ENCODE data around the gene CALCOCO1. TPM values are rescaled to one million over a fixed set of nuclear protein-coding genes. Genes with fewer than 3 reads are reported as not detected.

The CALCOCO1 gene
- total RNA-seq, 4 donors from 2014 or later = 118 to 186 (median 168) TPM

- 65 to 73% methylated on average over 3 to 4 of the region's 4 CpGs for WGBS, 2 donors (ENCODE audit: low coverage in 1 of 2)
Observed at GRCh38 chr12:53755451-53755891, 28.2 kb upstream of the CALCOCO1 start.

DNA sequence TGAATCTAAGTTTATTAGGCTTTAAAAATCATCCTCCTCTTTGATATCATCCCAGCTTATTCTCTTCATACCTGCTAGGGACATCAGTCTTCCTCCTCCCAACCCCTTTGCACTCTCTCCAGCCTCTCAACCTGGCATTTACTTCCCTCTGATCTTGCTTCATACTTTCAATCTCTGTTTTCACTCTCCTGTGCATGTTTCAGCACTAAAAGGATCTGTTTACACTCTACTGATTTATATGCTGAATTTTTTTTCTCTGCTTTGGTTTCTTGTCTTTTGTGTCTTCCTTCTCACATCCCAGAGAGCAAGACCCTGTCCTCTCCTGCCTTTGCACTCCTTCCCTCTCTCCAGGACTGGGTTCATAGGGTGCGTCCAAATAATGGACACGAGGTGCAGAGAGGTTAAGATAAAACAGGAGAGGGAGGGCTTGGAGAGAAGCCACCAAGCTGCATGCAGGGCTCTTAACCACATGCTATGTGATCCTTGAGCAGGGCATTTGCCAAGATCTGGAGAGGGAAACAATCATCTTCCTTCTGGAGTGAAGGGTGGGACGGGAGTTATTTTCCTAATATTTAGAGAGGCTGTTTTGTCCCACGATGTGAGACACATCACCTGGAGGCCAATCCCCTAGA is 27.5 kb upstream of the CALCOCO1 start:
- 0 to 14% methylated on average over 2 to 4 of the region's 4 CpGs for WGBS, 2 donors (ENCODE audit: low coverage in 1 of 2)
- Histone ChIP-seq H3K36me3 (no peaks in the 10 kb centered on the region), H3K9me3 (no peaks in the 10 kb centered on the region), H3K27ac (peak overlapping the region in 1 of 4 donors; percentile 41), H3K27me3 (peaks cover 95% of the 10 kb centered on the region), H3K4me1 (peaks cover 12 to 26% (median 18%) of the 10 kb centered on the region in 4 donors), H3K4me3 (no peak overlapping the region)
- in situ Hi-C loops (cut with MboI; ENCODE audit: low pct_ligation_motif_present in 1 of 4, low pct_unique_long_range_greater_than_20kb in 1 of 4, low sequenced_read_pairs in 3 of 4) = loop anchor here in 1 of 4 donors (25.0 kb wide), 1 partner anchor 433 kb away; the partner anchor contains the start of gene SMUG1
- no peak for DNase-seq
- intact Hi-C loops (cut with DNase I; ENCODE audit: low total_unique reads) = no loop called here
- no peak for TF ChIP-seq POLR2A (IDR thresholded peaks at IDR 0.05)
- no peak for TF ChIP-seq EP300 (IDR thresholded peaks at IDR 0.05; ENCODE audit: low read depth)
- peak in 1 of 3 donors; percentile 46 for TF ChIP-seq POLR2AphosphoS5 (IDR thresholded peaks at IDR 0.05)

More at GRCh38 chr12:53755451-53755891, 28.2 kb upstream of the CALCOCO1 start:
- in situ Hi-C loops (cut with MboI; ENCODE audit: low pct_ligation_motif_present in 1 of 4, low pct_unique_long_range_greater_than_20kb in 1 of 4, low sequenced_read_pairs in 3 of 4) = loop anchor here in 1 of 4 donors (25.0 kb wide), 1 partner anchor 432 kb away; the partner anchor contains the start of gene SMUG1
- Histone ChIP-seq H3K9me3 (no peaks in the 10 kb centered on the region), H3K36me3 (no peaks in the 10 kb centered on the region), H3K4me3 (no peak overlapping the region), H3K27ac (no peak overlapping the region), H3K27me3 (peaks cover 95% of the 10 kb centered on the region), H3K4me1 (peaks cover 12 to 26% (median 18%) of the 10 kb centered on the region in 4 donors)
- no peak for TF ChIP-seq EP300 (IDR thresholded peaks at IDR 0.05; ENCODE audit: low read depth)
- TF ChIP-seq POLR2A (IDR thresholded peaks at IDR 0.05) = no peak
- TF ChIP-seq, protein P1, sequence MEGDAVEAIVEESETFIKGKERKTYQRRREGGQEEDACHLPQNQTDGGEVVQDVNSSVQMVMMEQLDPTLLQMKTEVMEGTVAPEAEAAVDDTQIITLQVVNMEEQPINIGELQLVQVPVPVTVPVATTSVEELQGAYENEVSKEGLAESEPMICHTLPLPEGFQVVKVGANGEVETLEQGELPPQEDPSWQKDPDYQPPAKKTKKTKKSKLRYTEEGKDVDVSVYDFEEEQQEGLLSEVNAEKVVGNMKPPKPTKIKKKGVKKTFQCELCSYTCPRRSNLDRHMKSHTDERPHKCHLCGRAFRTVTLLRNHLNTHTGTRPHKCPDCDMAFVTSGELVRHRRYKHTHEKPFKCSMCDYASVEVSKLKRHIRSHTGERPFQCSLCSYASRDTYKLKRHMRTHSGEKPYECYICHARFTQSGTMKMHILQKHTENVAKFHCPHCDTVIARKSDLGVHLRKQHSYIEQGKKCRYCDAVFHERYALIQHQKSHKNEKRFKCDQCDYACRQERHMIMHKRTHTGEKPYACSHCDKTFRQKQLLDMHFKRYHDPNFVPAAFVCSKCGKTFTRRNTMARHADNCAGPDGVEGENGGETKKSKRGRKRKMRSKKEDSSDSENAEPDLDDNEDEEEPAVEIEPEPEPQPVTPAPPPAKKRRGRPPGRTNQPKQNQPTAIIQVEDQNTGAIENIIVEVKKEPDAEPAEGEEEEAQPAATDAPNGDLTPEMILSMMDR (IDR thresholded peaks at IDR 0.05) = no peak
- TF ChIP-seq POLR2AphosphoS5 (IDR thresholded peaks at IDR 0.05) = no peak
- DNase-seq = no peak
- intact Hi-C loops (cut with DNase I; ENCODE audit: low total_unique reads) = no loop called here

DNA sequence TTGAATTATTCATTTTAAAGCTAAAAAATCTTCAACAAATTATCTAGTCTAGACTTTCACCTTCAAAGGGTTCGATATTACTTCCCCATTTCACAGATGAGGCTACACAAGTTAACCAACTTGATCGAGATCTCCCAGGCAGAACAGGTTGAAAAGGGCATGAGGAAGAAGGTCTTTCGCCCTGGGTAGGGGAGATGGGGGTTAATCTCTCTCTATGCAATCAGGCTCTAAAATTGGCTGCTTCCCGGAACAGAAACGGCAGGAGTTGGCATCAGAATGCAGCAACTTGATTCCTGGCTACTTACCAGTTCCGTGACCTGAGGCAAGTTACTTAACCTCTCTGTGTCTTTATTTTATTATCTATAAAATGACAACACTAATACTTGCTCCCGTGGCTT is 26.9 kb upstream of the CALCOCO1 start:
- TF ChIP-seq EP300 (IDR thresholded peaks at IDR 0.05; ENCODE audit: low read depth) (no peak), POLR2A (IDR thresholded peaks at IDR 0.05) (no peak), POLR2AphosphoS5 (IDR thresholded peaks at IDR 0.05) (no peak)
- TF ChIP-seq, protein P1 (IDR thresholded peaks at IDR 0.05) = no peak
- H3K27ac ChIP-seq = peak overlapping the region in 1 of 4 donors; percentile 41

GRCh38 chr12:53752621-53753020 is 25.4 kb upstream of the CALCOCO1 start:
- 88% methylated on average over 3 of the region's 3 CpGs; no CpG with 5 or more reads in 1 of the 2 donors for WGBS, 2 donors (ENCODE audit: low coverage in 1 of 2)
- in situ Hi-C loops (cut with MboI; ENCODE audit: low pct_ligation_motif_present in 1 of 4, low pct_unique_long_range_greater_than_20kb in 1 of 4, low sequenced_read_pairs in 3 of 4) (loop anchor here in 1 of 4 donors (25.0 kb wide), 1 partner anchor 435 kb away; the partner anchor contains the start of gene SMUG1), intact Hi-C loops (cut with DNase I; ENCODE audit: low total_unique reads) (no loop called here)
- DNase-seq = no peak
- Histone ChIP-seq H3K36me3 (no peaks in the 10 kb centered on the region), H3K4me1 (peaks cover 12 to 26% (median 18%) of the 10 kb centered on the region in 4 donors), H3K27me3 (peaks cover 95% of the 10 kb centered on the region), H3K9me3 (no peaks in the 10 kb centered on the region), H3K4me3 (no peak overlapping the region), H3K27ac (no peak overlapping the region)
- TF ChIP-seq EP300 (IDR thresholded peaks at IDR 0.05; ENCODE audit: low read depth) (no peak), POLR2AphosphoS5 (IDR thresholded peaks at IDR 0.05) (no peak), POLR2A (IDR thresholded peaks at IDR 0.05) (no peak)
- TF ChIP-seq, protein P1 (IDR thresholded peaks at IDR 0.05) = no peak

More for the DNA sequence above, 26.9 kb upstream of the CALCOCO1 start:
- H3K4me1 ChIP-seq = peaks cover 12 to 26% (median 18%) of the 10 kb centered on the region in 4 donors
- no peak for DNase-seq
- 32 to 45% methylated on average over 5 to 7 of the region's 7 CpGs for WGBS, 2 donors (ENCODE audit: low coverage in 1 of 2)
- no peaks in the 10 kb centered on the region for H3K9me3 ChIP-seq
- intact Hi-C loops (cut with DNase I; ENCODE audit: low total_unique reads) (no loop called here), in situ Hi-C loops (cut with MboI; ENCODE audit: low pct_ligation_motif_present in 1 of 4, low pct_unique_long_range_greater_than_20kb in 1 of 4, low sequenced_read_pairs in 3 of 4) (loop anchor here in 1 of 4 donors (25.0 kb wide), 1 partner anchor 433 kb away; the partner anchor contains the start of gene SMUG1)
- H3K4me3 ChIP-seq = no peak overlapping the region
- peaks cover 95% of the 10 kb centered on the region for H3K27me3 ChIP-seq
- H3K36me3 ChIP-seq = no peaks in the 10 kb centered on the region

Data from transverse colon (tissue), 4 donors.